ENCODE measurements around the gene MNX1. TPM values are rescaled to one million over a fixed set of nuclear protein-coding genes. Genes with fewer than 3 reads are reported as not detected.

Gene MNX1
- total RNA-seq, 4 donors from 2014 or later = not detected

DNA sequence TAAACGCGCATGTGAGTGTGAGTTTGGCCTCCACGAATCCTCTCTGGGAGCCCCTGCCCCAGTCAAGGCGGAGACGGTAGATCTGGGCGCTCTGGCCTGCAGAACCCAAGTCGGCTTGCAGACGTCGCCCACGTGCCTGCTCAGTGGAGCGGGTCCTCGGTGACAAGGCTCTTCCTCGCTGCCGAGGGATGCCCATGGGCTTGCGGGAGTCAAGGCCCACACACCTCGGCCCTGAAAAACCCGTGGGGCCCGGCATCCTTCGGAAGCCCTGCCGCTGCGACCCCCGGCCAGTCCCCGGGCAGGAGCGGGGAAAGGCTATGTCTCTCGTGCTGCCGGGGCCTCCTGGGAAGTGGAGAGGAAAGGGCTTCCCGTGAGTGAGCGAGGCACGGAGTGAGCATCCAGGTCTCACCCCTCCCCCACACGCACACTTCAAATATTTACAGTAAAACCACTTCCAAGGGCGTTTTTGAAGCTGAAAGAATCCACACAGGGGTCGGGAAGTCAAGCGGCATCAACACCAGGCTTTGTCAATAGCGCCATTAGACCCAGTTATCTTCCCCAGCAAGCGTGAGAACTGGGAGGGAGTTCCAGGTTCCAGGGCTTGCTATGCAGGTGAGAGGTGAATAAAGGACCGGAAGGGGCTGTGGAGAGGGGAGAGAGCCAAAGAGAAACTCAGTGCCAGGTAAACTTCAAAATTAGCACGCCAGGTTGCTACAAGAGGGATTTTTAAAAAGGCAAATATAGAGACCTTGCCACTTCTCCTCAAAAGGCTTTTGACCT is 1.1 kb upstream of the MNX1 start:
- peak overlapping the region in 1 of 2 donors; percentile 58 for H3K4me3 ChIP-seq
- no peak overlapping the region for H3K27ac ChIP-seq
- no peaks in the 10 kb centered on the region for H3K36me3 ChIP-seq
- no peaks in the 10 kb centered on the region for H3K9me3 ChIP-seq
- 0 to 1% methylated on average over 4 to 6 of the region's 37 CpGs for WGBS, 2 donors (ENCODE audit: low coverage in 1 of 2)
- H3K4me1 ChIP-seq = peaks cover 0 to 31% (median 4%) of the 10 kb centered on the region in 3 donors
- no peak for TF ChIP-seq EP300 (IDR thresholded peaks at IDR 0.05)
- TF ChIP-seq, protein P1, sequence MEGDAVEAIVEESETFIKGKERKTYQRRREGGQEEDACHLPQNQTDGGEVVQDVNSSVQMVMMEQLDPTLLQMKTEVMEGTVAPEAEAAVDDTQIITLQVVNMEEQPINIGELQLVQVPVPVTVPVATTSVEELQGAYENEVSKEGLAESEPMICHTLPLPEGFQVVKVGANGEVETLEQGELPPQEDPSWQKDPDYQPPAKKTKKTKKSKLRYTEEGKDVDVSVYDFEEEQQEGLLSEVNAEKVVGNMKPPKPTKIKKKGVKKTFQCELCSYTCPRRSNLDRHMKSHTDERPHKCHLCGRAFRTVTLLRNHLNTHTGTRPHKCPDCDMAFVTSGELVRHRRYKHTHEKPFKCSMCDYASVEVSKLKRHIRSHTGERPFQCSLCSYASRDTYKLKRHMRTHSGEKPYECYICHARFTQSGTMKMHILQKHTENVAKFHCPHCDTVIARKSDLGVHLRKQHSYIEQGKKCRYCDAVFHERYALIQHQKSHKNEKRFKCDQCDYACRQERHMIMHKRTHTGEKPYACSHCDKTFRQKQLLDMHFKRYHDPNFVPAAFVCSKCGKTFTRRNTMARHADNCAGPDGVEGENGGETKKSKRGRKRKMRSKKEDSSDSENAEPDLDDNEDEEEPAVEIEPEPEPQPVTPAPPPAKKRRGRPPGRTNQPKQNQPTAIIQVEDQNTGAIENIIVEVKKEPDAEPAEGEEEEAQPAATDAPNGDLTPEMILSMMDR (IDR thresholded peaks at IDR 0.05) = no peak
- TF ChIP-seq POLR2AphosphoS5 (IDR thresholded peaks at IDR 0.05) = no peak
- no peak for TF ChIP-seq POLR2A (IDR thresholded peaks at IDR 0.05)
- peaks cover 98% of the 10 kb centered on the region for H3K27me3 ChIP-seq
- ATAC-seq = no peak

DNA sequence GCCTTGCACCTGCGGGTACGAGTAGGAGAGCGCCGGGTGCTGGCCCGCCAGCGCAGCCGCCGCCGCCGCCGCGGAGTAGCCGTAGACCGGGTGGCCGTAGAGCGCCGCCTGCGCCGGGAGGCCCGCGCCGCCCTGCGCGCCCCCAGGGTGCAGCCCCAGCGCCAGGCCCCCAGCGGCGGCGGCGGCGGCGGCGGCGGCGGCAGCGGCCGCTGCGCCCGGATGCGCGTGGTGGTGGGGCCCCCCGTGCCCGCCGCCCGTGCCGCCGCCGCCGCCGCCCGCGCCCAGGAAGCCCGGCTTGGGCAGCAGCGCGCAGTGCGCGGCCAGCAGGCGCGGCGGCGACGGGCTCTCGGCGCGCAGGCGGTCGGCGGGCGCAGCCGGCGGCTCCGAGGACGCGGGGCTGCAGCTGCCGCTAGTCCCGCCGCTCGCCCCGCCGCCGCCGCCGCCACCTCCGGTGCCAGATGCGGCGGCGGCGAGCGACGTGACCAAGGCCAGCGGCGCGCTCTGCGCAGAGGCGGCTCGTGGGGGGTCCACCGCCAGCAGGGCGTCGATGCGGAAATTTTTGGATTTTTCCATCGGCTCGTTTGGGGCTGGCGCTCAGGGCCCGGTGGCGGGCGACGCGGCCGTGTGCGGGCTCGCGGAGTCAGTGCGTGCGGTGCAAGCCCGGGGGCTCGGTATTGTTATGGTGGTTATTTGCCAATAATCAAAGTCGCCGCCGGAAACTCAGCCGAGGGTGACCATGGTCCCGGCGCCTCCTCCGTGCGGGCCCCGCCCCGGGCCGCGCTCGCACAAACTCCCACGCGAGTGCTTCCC is 480 bp downstream of the MNX1 start:
- no peak for ATAC-seq
- Histone ChIP-seq H3K9me3 (no peaks in the 10 kb centered on the region), H3K4me3 (peak overlapping the region; percentile 24 to 58), H3K4me1 (peaks cover 0 to 42% (median 8%) of the 10 kb centered on the region in 3 donors), H3K36me3 (no peaks in the 10 kb centered on the region), H3K27ac (no peak overlapping the region), H3K27me3 (peaks cover 98% of the 10 kb centered on the region)
- 0% methylated on average over 5 to 11 of the region's 130 CpGs for WGBS, 2 donors (ENCODE audit: low coverage in 1 of 2)
- TF ChIP-seq, protein P1 (IDR thresholded peaks at IDR 0.05) = no peak
- TF ChIP-seq EP300 (IDR thresholded peaks at IDR 0.05) (no peak), POLR2AphosphoS5 (IDR thresholded peaks at IDR 0.05) (no peak)

DNA sequence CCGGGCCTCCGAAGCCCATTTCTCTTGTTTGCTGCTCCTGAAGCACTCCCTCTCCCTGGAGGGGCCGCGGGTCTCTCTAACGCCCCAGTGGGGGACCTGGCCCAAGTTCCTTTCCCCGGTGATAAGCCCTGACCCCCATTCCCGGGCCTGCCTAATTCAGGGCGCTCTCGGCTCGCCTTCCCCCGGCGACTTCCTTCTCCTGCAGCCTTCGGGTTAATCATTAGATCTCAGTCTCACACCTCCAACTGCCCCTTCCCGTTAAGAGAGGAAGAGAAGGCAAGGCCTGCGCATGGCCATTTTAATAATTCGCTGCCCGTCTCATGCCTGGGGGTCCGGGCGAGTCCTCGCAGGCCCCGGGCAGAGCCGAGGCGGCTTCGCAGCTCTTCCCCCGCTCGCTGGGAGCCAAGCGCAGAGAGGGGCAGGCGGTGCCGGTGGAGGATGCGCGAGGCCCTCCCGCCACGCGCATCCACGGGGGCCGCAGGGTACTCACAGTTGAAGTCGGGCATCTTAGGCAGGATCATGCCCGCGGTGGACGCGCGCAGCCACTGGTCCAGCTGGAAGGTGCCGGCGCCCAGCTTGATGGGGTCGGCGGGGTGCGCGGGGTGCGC is 1.2 kb downstream of the MNX1 start:
- no peaks in the 10 kb centered on the region for H3K36me3 ChIP-seq
- no peak for ATAC-seq
- whole genome bisulfite sequencing, 2 donors (ENCODE audit: low coverage in 1 of 2) = 0% methylated on average over 1 to 11 of the region's 49 CpGs
- H3K9me3 ChIP-seq = no peaks in the 10 kb centered on the region
- H3K4me1 ChIP-seq = peaks cover 0 to 49% (median 11%) of the 10 kb centered on the region in 3 donors
- H3K4me3 ChIP-seq = peak overlapping the region in 1 of 2 donors; percentile 33
- TF ChIP-seq, protein P1 (IDR thresholded peaks at IDR 0.05) = no peak
- TF ChIP-seq POLR2A (IDR thresholded peaks at IDR 0.05) (no peak), POLR2AphosphoS5 (IDR thresholded peaks at IDR 0.05) (no peak), EP300 (IDR thresholded peaks at IDR 0.05) (no peak)
- no peak overlapping the region for H3K27ac ChIP-seq
- H3K27me3 ChIP-seq = peaks cover 98% of the 10 kb centered on the region

DNA sequence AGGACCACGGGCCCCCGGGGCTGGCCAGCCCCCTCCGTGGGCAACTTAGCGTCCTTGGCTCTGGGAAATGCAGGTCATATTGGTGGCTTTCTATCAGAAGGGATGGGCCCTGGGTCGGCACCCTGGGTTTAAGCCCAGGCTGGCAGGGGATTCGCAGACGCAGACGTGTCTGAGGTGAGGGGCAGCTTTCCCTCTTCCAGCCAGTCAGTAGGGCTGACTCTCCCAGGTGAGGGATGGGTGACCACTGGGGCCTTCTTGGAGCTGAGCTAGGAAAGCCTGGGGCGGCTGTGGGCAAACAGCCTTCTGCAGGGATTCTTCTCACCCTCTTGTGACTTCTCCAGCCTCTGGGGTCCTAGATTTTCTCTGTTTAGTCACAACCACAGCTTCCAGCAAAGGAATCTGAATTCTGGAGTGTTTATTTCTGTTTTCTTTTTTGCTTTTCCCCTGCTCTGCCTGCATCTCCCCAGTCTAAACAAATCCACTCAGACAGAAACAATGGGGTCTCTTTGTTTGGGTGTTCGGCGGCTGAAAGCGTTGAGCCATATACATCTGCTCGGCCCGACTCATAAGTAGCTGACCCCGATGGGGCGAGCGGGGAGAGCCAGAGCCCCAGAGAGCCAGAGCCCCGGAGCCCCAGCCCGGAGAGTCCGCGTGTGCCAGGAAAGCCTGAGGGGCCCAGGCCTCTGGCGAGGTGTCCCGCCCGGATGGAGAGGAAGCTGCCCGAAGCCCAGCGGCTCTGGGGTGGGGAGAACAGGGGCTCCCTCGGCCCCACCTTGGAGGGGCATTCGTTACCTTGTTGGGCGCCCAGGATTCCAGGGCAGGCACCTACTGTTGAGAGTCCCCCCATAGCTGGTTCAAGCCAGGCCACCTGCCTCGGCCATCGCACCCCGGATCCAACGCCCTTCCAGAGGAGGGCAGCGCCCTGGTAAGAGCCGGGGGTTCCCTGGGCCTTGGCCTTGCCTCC is 2.0 kb downstream of the MNX1 start:
- Histone ChIP-seq H3K9me3 (no peaks in the 10 kb centered on the region), H3K4me3 (no peak overlapping the region), H3K4me1 (peaks cover 0 to 57% (median 18%) of the 10 kb centered on the region in 3 donors), H3K36me3 (no peaks in the 10 kb centered on the region), H3K27me3 (peaks cover 98% of the 10 kb centered on the region), H3K27ac (no peak overlapping the region)
- no peak for ATAC-seq
- 31% methylated on average over 2 of the region's 35 CpGs; no CpG with 5 or more reads in 1 of the 2 donors for WGBS, 2 donors (ENCODE audit: low coverage in 1 of 2)
- TF ChIP-seq, protein P1 (IDR thresholded peaks at IDR 0.05) = no peak
- no peak for TF ChIP-seq POLR2AphosphoS5 (IDR thresholded peaks at IDR 0.05)
- TF ChIP-seq EP300 (IDR thresholded peaks at IDR 0.05) = no peak
- TF ChIP-seq POLR2A (IDR thresholded peaks at IDR 0.05) = no peak
